GM20000 (cell line): ENCODE data around the gene PTPRM.

Experiments
- DNase-seq: peaks from one replicate; pipeline ENCODE4 v3.0.0; 2012; ENCODE audit warnings: low spot score
- CTCF ChIP-seq: IDR thresholded peaks from 2 replicates; pipeline ENCODE4 v1.5.1; 2012; ENCODE audit warnings: mild to moderate bottlenecking, control low read depth; ENCODE audit errors: extremely low read depth, missing control alignments

The PTPRM gene

GRCh38 chr18:7619676-7620075 lies 52.6 kb downstream of the PTPRM start:
- DNase-seq, result no peak
- no peak for TF ChIP-seq CTCF

- no peak for TF ChIP-seq CTCF
- no peak for DNase-seq
Observed at GRCh38 chr18:7622721-7623120, 55.6 kb downstream of the PTPRM start.

- DNase-seq, result no peak
- TF ChIP-seq CTCF, result no peak
Observed at GRCh38 chr18:7623681-7624080, 56.6 kb downstream of the PTPRM start.

- no peak for DNase-seq
- no peak for TF ChIP-seq CTCF
Observed at GRCh38 chr18:7624697-7625096, 57.6 kb downstream of the PTPRM start.

- no peak for DNase-seq
- no peak for TF ChIP-seq CTCF
Observed at GRCh38 chr18:7626175-7626921, 59.2 kb downstream of the PTPRM start.

- no peak for TF ChIP-seq CTCF
- DNase-seq, result no peak
Observed at GRCh38 chr18:7626922-7627440, 59.9 kb downstream of the PTPRM start.

- no peak for TF ChIP-seq CTCF
Observed at GRCh38 chr18:7629416-7629815, 62.3 kb downstream of the PTPRM start.

More at GRCh38 chr18:7629416-7629815, 62.3 kb downstream of the PTPRM start:
- DNase-seq, result no peak
